ENCODE measurements around the gene SCAF1. TPM values are rescaled to one million over a fixed set of nuclear protein-coding genes. Genes with fewer than 3 reads are reported as not detected.

Gene SCAF1
- polyA plus RNA-seq, 1 experiment: 2.5 TPM

- no peak overlapping the region for H3K4me3 ChIP-seq (ENCODE audit: low read depth, low read length)
- no peaks in the 10 kb centered on the region for H3K27me3 ChIP-seq (ENCODE audit: control insufficient read depth, insufficient read depth, low read length)
- no peaks in the 10 kb centered on the region; the same call in 1 of the 2 replicates for H3K9me3 ChIP-seq (ENCODE audit: control insufficient read depth, insufficient read depth, low read length)
- no peak overlapping the region for H3K27ac ChIP-seq (ENCODE audit: low read depth, low read length)
- TF ChIP-seq CTCF (IDR thresholded peaks at IDR 0.05; ENCODE audit: low read depth, low read length): no peak
- ChIA-PET POLR2A (no interaction called here), CTCF (no interaction called here)
- DNase-seq (ENCODE audit: low read depth, low spot score): no peak
These were observed 4.0 kb downstream of the SCAF1 start for GRCh38 chr19:49645995-49646394.

GRCh38 chr19:49646586-49646985, 4.6 kb downstream of the SCAF1 start:
- CTCF ChIA-PET: no interaction called here
- no peak for TF ChIP-seq CTCF (IDR thresholded peaks at IDR 0.05; ENCODE audit: low read depth, low read length)
- no peaks in the 10 kb centered on the region for H3K27me3 ChIP-seq (ENCODE audit: control insufficient read depth, insufficient read depth, low read length)

GRCh38 chr19:49651029-49651819, 9.2 kb downstream of the SCAF1 start:
- Histone ChIP-seq H3K9me3 (ENCODE audit: control insufficient read depth, insufficient read depth, low read length) (no peaks in the 10 kb centered on the region; the same call in 1 of the 2 replicates), H3K27ac (ENCODE audit: low read depth, low read length) (no peak overlapping the region), H3K4me3 (ENCODE audit: low read depth, low read length) (no peak overlapping the region), H3K27me3 (ENCODE audit: control insufficient read depth, insufficient read depth, low read length) (no peaks in the 10 kb centered on the region)
- no peak for TF ChIP-seq CTCF (IDR thresholded peaks at IDR 0.05; ENCODE audit: low read depth, low read length)
- CTCF ChIA-PET: no interaction called here
- DNase-seq (ENCODE audit: low read depth, low spot score): no peak
- POLR2A ChIA-PET: no interaction called here

More at GRCh38 chr19:49646586-49646985, 4.6 kb downstream of the SCAF1 start:
- DNase-seq (ENCODE audit: low read depth, low spot score): no peak
- POLR2A ChIA-PET: no interaction called here
- Histone ChIP-seq H3K27ac (ENCODE audit: low read depth, low read length) (no peak overlapping the region), H3K4me3 (ENCODE audit: low read depth, low read length) (no peak overlapping the region), H3K9me3 (ENCODE audit: control insufficient read depth, insufficient read depth, low read length) (no peaks in the 10 kb centered on the region; the same call in 1 of the 2 replicates)

- Histone ChIP-seq H3K9me3 (ENCODE audit: control insufficient read depth, insufficient read depth, low read length) (no peaks in the 10 kb centered on the region; the same call in 1 of the 2 replicates), H3K4me3 (ENCODE audit: low read depth, low read length) (no peak overlapping the region), H3K27ac (ENCODE audit: low read depth, low read length) (no peak overlapping the region), H3K27me3 (ENCODE audit: control insufficient read depth, insufficient read depth, low read length) (no peaks in the 10 kb centered on the region)
- ChIA-PET POLR2A (no interaction called here), CTCF (no interaction called here)
- no peak for DNase-seq (ENCODE audit: low read depth, low spot score)
- TF ChIP-seq CTCF (IDR thresholded peaks at IDR 0.05; ENCODE audit: low read depth, low read length): no peak
These were observed 10.0 kb downstream of the SCAF1 start for GRCh38 chr19:49651820-49652550.
